ENCODE data around the gene DCAF5. TPM values are rescaled to one million over a fixed set of nuclear protein-coding genes. Genes with fewer than 3 reads are reported as not detected.

DCAF5 gene
- total RNA-seq, 1 experiment from 2014 or later: 23.5 TPM

GRCh38 chr14:69064596-69064995 lies 88.3 kb downstream of the DCAF5 start:
- TF ChIP-seq CTCF (IDR thresholded peaks at IDR 0.05; ENCODE audit: unreplicated experiment): no peak
- H3K36me3 Mint-ChIP-seq (ENCODE audit: insufficient read depth, unreplicated experiment): no peaks in the 10 kb centered on the region
- H3K27ac Mint-ChIP-seq (ENCODE audit: unreplicated experiment): no peak overlapping the region
- no peak overlapping the region for H3K4me3 Mint-ChIP-seq (ENCODE audit: low read depth, unreplicated experiment)
- H3K4me1 Mint-ChIP-seq (ENCODE audit: low read depth, unreplicated experiment): no peaks in the 10 kb centered on the region
- intact Hi-C loops (cut with micrococcal nuclease; ENCODE audit: unreplicated experiment): no loop called here
- CTCF ChIA-PET: no interaction called here
- no peak for DNase-seq
- BruUV-seq (replicated peaks): no TSS peak
- no peaks in the 10 kb centered on the region for H3K27me3 Mint-ChIP-seq (ENCODE audit: unreplicated experiment)
- H3K9me3 Mint-ChIP-seq (ENCODE audit: low read depth, unreplicated experiment): no peaks in the 10 kb centered on the region

GRCh38 chr14:69059658-69060623 lies 93.0 kb downstream of the DCAF5 start:
- CTCF ChIA-PET: interaction anchor here (0.6 kb wide), 1 partner anchor 1395 kb away, joined by 6 read pairs; no protein-coding TSS in a partner anchor
- intact Hi-C loops (cut with micrococcal nuclease; ENCODE audit: unreplicated experiment): no loop called here
- peaks cover 9% of the 10 kb centered on the region for H3K4me1 Mint-ChIP-seq (ENCODE audit: low read depth, unreplicated experiment)
- H3K27ac Mint-ChIP-seq (ENCODE audit: unreplicated experiment): no peak overlapping the region
- H3K4me3 Mint-ChIP-seq (ENCODE audit: low read depth, unreplicated experiment): no peak overlapping the region
- no peaks in the 10 kb centered on the region for H3K36me3 Mint-ChIP-seq (ENCODE audit: insufficient read depth, unreplicated experiment)
- H3K27me3 Mint-ChIP-seq (ENCODE audit: unreplicated experiment): no peaks in the 10 kb centered on the region
- TF ChIP-seq CTCF (IDR thresholded peaks at IDR 0.05; ENCODE audit: unreplicated experiment): no peak
- DNase-seq: no peak
- no TSS peak for BruUV-seq (replicated peaks)
- no peaks in the 10 kb centered on the region for H3K9me3 Mint-ChIP-seq (ENCODE audit: low read depth, unreplicated experiment)

GRCh38 chr14:69055999-69056788 lies 96.7 kb downstream of the DCAF5 start:
- no TSS peak for BruUV-seq (replicated peaks)
- TF ChIP-seq CTCF (IDR thresholded peaks at IDR 0.05; ENCODE audit: unreplicated experiment): no peak

GRCh38 chr14:69055125-69055524 lies 97.8 kb downstream of the DCAF5 start:
- Mint-ChIP-seq H3K4me1 (ENCODE audit: low read depth, unreplicated experiment) (peaks cover 20% of the 10 kb centered on the region), H3K9me3 (ENCODE audit: low read depth, unreplicated experiment) (no peaks in the 10 kb centered on the region), H3K27ac (ENCODE audit: unreplicated experiment) (no peak overlapping the region), H3K4me3 (ENCODE audit: low read depth, unreplicated experiment) (no peak overlapping the region), H3K36me3 (ENCODE audit: insufficient read depth, unreplicated experiment) (peaks cover 4% of the 10 kb centered on the region), H3K27me3 (ENCODE audit: unreplicated experiment) (no peaks in the 10 kb centered on the region)
- no peak for TF ChIP-seq CTCF (IDR thresholded peaks at IDR 0.05; ENCODE audit: unreplicated experiment)
- BruUV-seq (replicated peaks): no TSS peak
- intact Hi-C loops (cut with micrococcal nuclease; ENCODE audit: unreplicated experiment): no loop called here
- CTCF ChIA-PET: no interaction called here
- no peak for DNase-seq

More at GRCh38 chr14:69055999-69056788, 96.7 kb downstream of the DCAF5 start:
- CTCF ChIA-PET: interaction anchor here (1.0 kb wide), 1 partner anchor 76 kb away, joined by 3 read pairs; no protein-coding TSS in a partner anchor
- intact Hi-C loops (cut with micrococcal nuclease; ENCODE audit: unreplicated experiment): no loop called here
- H3K9me3 Mint-ChIP-seq (ENCODE audit: low read depth, unreplicated experiment): no peaks in the 10 kb centered on the region
- H3K36me3 Mint-ChIP-seq (ENCODE audit: insufficient read depth, unreplicated experiment): peaks cover 4% of the 10 kb centered on the region
- DNase-seq: no peak
- no peak overlapping the region for H3K27ac Mint-ChIP-seq (ENCODE audit: unreplicated experiment)
- no peaks in the 10 kb centered on the region for H3K27me3 Mint-ChIP-seq (ENCODE audit: unreplicated experiment)
- H3K4me1 Mint-ChIP-seq (ENCODE audit: low read depth, unreplicated experiment): peaks cover 9% of the 10 kb centered on the region
- H3K4me3 Mint-ChIP-seq (ENCODE audit: low read depth, unreplicated experiment): no peak overlapping the region

Data from Calu3 (cell line).